Left kidney (tissue), 8 donors: ENCODE measurements around the gene PLEKHH1. TPM values are rescaled to one million over a fixed set of nuclear protein-coding genes. Genes with fewer than 3 reads are reported as not detected.

Experiments
- DNase-seq: peaks from one replicate; pipeline ENCODE4 v3.0.0-alpha.2; 2013
- long read RNA-seq, 8 donors: transcript quantifications; one replicate each; lab custom pipeline, GENCODE V29; 2026
- polyA plus RNA-seq: library from polyadenylated mRNA; unstranded; fragments of 120-200 nt; gene quantifications from one replicate; pipeline ENCODE4 v1.2.1, GENCODE V29; 2013; ENCODE audit not compliant: insufficient read length

Gene PLEKHH1
- 87.7 TPM for polyA plus RNA-seq
- long read RNA-seq, donor 1, full-length matches to known transcripts = 1 of 1 reads
- long read RNA-seq, donor 1, partial matches to known transcripts = 0 of 1 reads
- long read RNA-seq, donor 1, other reads (novel, unspliced or antisense) = 0 of 1 reads
- long read RNA-seq, donor 2, partial matches to known transcripts = 51 of 85 reads
- long read RNA-seq, donor 2, other reads (novel, unspliced or antisense) = 34 of 85 reads
- long read RNA-seq, donor 3, full-length matches to known transcripts = 1 of 33 reads
- long read RNA-seq, donor 3, partial matches to known transcripts = 7 of 33 reads
- long read RNA-seq, donor 3, other reads (novel, unspliced or antisense) = 25 of 33 reads
- long read RNA-seq, donor 4, partial matches to known transcripts = 0 of 1 reads
- long read RNA-seq, donor 4, other reads (novel, unspliced or antisense) = 0 of 1 reads
- long read RNA-seq, donor 5, partial matches to known transcripts = 79 of 79 reads
- long read RNA-seq, donor 5, other reads (novel, unspliced or antisense) = 0 of 79 reads
- long read RNA-seq, donor 6 = 0 reads
- long read RNA-seq, donor 7, full-length matches to known transcripts = 2 of 2 reads
- long read RNA-seq, donor 7, partial matches to known transcripts = 0 of 2 reads
- long read RNA-seq, donor 7, other reads (novel, unspliced or antisense) = 0 of 2 reads
- long read RNA-seq, donor 8, partial matches to known transcripts = 0 of 8 reads
- long read RNA-seq, donor 8, other reads (novel, unspliced or antisense) = 8 of 8 reads

GRCh38 chr14:67532998-67533753, at the start of gene PLEKHH1:
PLEKHH1 (plus strand) TSS chr14:67533290; CDS start chr14:67541868, 8,578 bp downstream.
- DNase-seq = peak; percentile 68

DNA sequence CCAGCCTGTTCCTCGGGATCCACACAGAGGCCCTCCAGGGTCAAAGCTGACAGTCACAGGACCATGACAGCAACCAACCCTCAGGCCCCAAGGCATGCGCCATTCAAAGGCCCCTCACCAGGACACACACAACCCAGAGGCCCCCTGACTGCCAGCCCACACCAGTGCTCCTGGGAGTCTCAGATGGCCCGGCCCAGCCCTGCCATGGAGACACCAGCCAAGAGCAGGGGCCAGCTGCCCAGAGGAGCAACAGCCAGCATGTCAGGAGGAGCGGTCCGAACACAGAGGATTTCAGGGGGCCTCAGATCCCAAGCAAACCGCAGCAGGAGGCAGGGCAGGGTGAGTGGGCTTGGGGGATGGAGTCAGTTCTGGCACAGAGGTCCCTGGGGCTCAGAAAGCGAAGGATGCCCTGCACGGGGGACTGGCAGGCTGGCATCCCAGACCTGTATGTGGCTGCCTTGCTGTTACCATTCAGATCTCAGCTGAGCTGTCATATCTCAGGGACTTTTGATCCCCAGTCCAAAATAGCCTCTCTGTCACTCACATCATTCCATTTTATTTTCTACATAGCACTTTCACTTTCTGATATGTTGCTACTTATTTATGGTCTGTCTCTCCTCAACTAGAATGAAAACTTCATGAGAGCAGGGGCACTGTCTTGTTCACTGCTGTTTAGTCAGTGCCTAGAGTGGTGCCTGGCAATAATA, 49.4 kb upstream of the PLEKHH1 start:
- DNase-seq = no peak

GRCh38 chr14:67485501-67486095, 47.5 kb upstream of the PLEKHH1 start:
- no peak for DNase-seq

DNA sequence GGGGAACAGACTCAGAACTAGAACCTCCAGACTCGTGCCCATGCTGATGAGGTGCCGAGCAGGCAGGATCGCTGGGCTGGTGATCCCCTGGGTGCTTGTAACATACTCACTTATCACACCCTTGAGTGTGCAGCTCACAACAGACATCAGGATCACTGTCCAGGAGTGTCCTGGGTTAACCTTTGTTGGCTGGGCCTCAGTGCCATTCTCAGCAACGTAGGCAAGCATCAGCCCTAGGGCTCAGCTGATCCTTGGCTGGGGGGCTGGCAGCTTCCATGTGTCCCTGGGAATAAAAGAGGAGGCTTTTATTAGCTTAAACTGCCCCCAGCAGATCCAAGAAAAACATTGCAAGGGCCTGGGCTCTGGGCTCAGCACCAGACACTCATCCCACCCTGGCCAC, 46.2 kb upstream of the PLEKHH1 start:
- no peak for DNase-seq

GRCh38 chr14:67487332-67487731, 45.8 kb upstream of the PLEKHH1 start:
- DNase-seq = no peak

DNA sequence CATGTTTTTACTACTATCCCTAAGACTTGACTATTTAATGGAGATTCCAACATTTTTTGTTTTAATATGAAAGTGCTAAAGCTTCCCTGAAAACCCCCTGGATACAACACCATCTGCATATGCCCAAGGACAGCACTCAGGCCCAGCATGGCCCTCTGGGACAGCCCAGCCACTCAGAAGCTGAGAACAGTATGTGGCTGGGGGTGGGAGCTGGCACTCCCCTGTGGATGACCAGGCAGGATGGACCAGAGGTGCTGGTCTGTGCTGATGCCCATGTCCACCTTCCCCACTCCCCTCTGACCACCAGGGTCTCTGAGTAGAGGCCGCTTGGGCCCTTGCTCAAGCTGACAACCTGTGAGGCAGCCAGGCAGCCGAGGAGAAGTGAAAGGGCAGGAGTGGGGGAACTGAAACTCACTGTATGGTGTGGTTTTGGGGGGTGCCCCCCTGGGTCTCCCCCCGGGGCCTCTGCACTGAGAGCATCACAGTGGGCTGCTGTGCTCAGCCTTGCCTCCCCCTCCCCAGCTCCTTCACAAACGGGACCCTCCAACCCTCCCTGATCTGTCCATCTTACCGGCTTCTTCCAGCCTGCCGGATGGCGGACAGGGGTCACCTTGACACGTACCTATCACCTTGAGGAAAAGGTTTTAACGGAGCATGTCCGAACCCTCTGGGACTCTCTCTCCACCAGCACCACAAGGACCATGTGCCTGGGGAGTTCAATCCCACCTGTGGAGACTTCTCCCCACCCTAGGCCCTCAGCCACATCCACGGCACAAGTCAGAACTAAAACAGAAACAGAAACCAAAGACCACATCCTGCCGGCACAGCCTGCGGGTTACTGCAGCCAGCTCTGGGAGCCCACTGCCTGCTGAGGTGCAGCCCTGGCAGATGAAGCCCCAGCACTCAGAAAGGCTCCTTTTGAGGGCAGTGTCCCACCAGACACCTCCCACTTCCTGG, 44.9 kb upstream of the PLEKHH1 start, which contains the start of gene TMEM229B:
Gene TMEM229B, minus strand, starts transcription at position 785 of the 957 bp plus-strand sequence. CDS start 14,798 bp downstream, outside the sequence.
- DNase-seq = no peak

DNA sequence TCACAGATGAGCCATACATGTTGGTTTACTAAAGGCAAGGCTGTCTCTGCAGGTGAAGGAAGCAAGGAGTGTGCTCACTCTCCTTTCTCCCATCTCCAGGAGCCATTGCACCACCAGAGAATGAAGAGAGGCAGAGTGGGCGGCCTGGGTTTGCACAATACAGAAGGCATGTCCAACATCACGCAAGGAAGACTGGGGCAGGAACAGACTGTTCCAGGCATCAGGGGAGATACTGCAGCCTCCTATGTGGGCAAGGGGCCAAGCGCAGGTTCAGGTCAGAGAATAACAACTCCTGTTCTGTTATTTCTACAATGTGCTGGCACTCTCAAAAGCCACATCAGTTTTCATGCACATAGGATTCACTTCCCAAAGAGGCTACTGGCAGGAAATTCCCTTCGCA, 42.9 kb upstream of the PLEKHH1 start:
- DNase-seq = no peak

GRCh38 chr14:67491285-67491684, 41.8 kb upstream of the PLEKHH1 start:
- DNase-seq = no peak

DNA sequence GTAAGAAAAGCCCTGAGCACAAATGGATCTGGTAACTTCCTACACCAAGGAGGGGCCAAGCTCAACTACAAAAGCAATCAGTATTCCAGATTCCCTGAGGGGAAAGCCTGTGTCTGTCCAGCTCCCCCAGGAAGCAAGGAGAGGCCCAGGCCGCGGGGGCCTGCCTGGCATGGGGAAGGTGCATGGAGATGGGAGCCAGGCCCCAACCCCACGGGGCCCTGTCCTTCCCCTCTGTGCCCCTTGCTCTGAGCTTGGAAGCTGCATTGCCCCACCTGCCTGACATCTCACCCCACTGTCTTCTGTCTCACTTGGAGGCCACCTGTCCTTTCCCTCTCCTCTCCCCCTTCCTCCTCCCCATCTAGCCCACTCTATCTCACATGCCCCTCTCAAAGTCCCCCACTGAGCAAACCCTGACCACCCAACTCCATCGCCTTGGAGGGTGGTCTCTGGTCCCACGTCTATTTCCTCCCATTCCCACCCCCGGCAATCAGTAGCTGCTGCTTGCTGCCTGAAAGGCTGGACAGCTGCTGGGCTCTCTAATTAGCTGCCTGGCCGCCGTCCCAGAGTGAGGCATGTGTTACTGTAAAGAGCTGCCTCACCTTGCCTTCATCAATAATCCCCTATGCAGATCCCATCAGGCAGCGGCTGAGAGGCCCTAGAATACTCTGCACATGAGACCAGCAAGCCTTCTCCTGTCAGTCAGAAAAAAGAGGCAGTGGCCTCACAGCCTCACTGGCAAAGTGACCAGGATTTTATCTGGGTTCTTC, 41.2 kb upstream of the PLEKHH1 start:
- no peak for DNase-seq

DNA sequence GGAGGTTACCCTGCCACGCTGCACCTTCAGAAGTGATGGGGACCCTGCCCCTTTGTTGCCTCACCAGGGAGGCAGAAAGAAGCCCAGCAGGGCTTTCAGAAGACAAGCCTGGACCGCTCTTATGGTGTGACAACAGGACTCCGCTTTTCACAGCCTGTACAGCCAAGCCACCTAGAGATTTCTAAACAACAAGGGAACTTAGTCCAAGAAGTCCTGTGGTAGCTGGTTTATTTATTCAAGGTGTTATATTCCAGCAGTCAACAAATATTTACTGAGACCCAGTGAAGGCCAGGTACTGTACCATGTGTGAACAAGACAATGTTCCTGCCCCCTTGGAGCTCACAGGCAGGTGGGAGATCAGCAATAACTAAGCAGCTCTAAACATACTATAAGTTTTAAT, 40.6 kb upstream of the PLEKHH1 start:
- DNase-seq = no peak

DNA sequence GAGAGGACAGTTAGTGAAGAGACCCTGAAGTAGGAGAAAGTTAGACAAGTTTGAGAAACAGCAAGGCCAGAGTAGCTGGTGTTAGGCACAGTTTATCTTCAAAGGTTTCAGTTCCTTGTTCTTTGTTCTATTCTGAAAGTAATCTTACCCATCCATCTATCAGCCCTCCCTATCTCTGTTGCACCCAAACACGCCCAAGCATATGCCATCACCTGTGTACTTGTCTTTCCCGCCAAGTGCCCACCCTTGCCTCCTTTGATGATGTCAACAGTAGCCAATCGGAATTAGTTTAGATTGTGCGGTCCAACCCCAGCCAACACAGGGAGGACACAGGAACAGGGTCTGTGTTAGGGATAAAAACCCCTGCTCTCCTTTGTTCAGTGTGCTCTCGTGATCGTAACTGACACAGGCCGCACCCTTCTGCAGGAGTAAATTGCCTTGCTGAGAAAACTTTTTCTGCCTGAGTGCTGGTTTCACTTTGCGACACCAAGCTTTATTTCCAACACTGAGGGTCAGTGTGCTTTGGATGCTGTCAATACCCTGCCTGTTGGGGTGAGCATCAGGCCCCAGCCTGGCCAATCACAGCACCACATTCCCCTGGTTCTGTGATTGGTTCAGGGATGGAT, 39.9 kb upstream of the PLEKHH1 start:
- no peak for DNase-seq

DNA sequence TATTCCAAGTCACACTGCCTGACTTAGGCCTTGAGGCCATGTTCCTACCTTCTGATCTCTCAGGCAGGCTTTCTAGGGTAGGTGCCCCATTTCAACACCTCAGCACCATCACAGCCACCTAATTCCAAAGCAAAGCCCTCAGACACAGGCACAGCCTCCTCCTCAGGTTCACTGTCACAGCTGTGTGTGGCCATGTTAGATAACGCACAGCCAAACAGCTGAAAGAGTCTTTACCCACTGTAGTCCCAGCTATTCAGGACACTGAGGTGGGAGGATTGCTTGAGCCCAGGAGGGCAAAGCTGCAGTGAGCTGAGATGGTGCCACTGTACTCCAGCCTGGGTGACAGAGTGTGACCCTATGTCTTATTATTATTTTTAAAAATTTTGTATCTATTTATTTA, 37.3 kb upstream of the PLEKHH1 start:
- DNase-seq = no peak

DNA sequence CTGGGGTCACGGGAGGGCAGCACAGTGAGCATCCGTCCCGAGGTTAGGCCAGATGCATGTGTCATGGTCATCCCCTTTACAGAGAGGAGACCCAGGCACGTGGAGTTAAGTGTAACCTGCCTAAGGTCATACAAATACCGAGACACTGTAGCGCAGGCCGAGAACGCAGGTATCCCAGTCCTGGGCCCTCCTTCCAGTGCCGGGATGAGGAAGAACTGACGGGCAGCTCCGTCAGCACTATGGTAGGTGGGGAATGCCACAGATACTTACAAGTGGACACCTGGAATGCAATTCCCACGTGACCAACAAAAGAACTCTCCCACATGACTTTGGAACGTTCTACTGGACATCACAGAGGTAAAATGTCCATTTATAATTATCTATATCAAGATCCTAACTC, 35.9 kb upstream of the PLEKHH1 start:
- no peak for DNase-seq

DNA sequence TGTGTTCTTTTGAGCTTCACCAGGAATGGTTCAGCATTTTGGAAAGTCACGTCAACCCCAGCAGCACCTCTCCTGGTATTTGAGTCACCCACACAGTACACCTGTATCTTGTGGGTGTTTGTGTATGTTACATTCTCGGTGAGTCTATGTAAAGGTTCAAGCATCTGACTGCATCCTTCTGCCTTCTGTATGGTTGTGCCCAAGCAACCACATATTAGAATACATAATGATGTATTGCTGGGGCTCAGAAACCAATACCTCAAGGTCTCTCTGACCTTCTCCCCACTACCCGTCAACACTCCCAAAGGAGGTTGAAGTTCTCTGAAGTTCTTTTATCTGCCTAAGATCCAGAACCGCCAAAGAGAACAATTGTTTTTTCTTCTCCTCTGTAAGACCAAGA, 35.4 kb upstream of the PLEKHH1 start:
- DNase-seq = no peak

DNA sequence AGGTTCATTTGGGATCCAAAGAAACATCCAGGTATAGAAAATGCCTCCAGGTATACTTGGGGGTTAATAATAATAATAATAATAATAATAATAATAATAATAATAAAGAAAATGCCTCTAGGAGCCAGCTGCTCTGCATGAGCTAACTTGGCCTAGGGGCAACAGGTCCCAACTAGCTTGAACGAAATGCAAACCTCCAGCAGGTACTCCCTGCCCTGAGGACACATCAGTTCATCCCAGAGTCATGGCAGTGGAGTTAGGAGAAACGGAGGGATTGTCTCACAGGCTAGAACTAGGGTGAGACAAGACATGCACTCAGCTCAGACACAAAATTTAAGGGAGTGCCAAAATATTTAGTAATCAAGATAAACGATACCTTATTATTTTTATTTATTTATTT, 32.1 kb upstream of the PLEKHH1 start:
- DNase-seq = no peak

- DNase-seq = no peak
Observed at GRCh38 chr14:67501670-67502069, 31.4 kb upstream of the PLEKHH1 start.

DNA sequence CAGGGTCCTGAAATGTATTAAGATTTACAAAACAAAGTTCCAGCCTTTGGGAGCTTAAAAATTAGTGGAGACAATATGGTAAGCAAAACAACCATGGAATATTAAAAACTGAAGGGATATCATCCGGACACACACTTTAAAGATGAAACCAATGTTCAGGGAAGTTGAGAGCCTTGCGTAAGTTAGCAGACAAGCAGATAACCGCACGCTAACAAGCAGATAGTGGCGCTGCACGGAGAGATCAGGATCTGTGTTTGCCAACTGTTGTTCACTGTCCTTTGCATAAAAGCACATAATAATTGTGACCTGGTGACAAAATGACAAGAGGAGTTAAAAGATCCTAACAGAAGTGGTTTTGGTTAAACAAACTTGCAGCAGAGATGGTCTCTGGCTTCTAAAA, 30.2 kb upstream of the PLEKHH1 start:
- DNase-seq = no peak

DNA sequence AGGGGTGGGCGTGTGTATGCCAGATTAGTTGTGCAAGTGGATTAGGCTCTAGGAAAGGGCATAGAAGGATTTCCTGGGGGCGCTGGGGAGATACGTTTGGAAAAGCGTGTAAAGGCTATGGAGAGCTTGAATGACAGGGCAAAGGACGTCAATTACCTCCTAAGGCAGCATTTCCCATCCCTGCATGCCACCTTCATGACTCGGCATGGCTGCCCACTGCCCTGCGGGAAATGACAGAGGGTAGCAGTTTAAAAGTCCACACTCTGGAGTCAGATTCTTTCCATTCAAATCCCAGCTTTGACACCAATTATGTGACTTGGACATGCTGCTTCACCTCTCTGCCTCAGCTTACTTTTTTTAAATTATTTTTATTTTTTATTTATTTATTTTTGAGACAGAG, 29.8 kb upstream of the PLEKHH1 start:
- DNase-seq = no peak

DNA sequence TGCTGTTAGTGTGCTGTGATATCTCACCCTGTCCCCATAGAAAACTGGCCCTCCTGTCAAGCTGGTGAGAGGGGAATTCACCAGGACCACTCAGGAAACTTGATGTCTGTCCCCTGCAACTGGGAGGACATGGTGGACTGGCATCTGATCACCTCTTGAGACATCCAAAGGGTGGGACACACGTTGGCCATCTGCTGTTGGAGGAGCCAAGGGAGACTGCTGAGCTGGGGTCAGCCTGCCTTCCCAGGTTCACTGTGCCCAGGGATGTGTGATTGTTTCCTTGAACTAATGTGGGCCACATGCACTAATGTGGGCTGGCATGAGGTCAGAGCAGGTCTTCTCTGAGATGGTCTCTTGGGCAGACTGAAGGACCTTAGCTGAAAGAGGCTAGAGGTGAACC, 27.8 kb upstream of the PLEKHH1 start:
- no peak for DNase-seq
